HL-60 (cell line): Measurements from ENCODE around the gene POLK.

Experiments
- DNase-seq, 2 experiments: peaks; one replicate each; pipeline ENCODE4 v3.0.0-alpha.2; 2010 to 2020; ENCODE audit warnings: low read depth in 1 of 2, low spot score in 1 of 2
- H3K27ac ChIP-seq: fragments of 250-450 bp; sonication (Bioruptor Pico); replicated peaks from 2 replicates; pipeline ENCODE4 v1.5.1; 2020; ENCODE audit warnings: mild to moderate bottlenecking, moderate library complexity
- H3K27me3 ChIP-seq: fragments of 250-450 bp; sonication (Bioruptor Pico); 2 replicates; pipeline ENCODE4 v1.5.1; 2021; ENCODE audit warnings: mild to moderate bottlenecking, moderate library complexity; ENCODE audit not compliant: insufficient read depth, poor library complexity, severe bottlenecking
- H3K4me3 ChIP-seq: replicated peaks from 2 replicates; pipeline ENCODE4 v1.5.1; 2011; ENCODE audit warnings: mild to moderate bottlenecking, control low read depth, low read length; ENCODE audit not compliant: insufficient read depth
- CTCF ChIP-seq: IDR thresholded peaks from one replicate; pipeline ENCODE4 v1.5.1; 2011; ENCODE audit warnings: low read length, control low read depth, inconsistent platforms; ENCODE audit not compliant: insufficient read depth
- GABPA ChIP-seq: IDR thresholded peaks from 2 replicates; pipeline ENCODE4 v1.6.1; 2012; ENCODE audit warnings: low read depth
- POLR2AphosphoS5 ChIP-seq: IDR thresholded peaks from 2 replicates; pipeline ENCODE4 v1.6.1; 2012; ENCODE audit warnings: low read depth
- REST ChIP-seq: IDR thresholded peaks from 2 replicates; pipeline ENCODE4 v1.6.1; 2012; ENCODE audit warnings: low read depth; ENCODE audit not compliant: insufficient replicate concordance
- SPI1 ChIP-seq: IDR thresholded peaks from 2 replicates; pipeline ENCODE4 v1.6.1; 2012; ENCODE audit warnings: low read depth, mild to moderate bottlenecking, borderline replicate concordance

The POLK gene

GRCh38 chr5:75513841-75514240, 2.1 kb downstream of the POLK start:
- no peak for TF ChIP-seq REST
- no peak for TF ChIP-seq CTCF
- no peak for TF ChIP-seq GABPA
- TF ChIP-seq SPI1: no peak
- TF ChIP-seq POLR2AphosphoS5: no peak
- Histone ChIP-seq H3K27me3 (no peaks in the 10 kb centered on the region), H3K27ac (no peak overlapping the region), H3K4me3 (no peak overlapping the region)
- no peak for DNase-seq

GRCh38 chr5:75514323-75514722, 2.6 kb downstream of the POLK start:
- TF ChIP-seq GABPA (no peak), CTCF (no peak), POLR2AphosphoS5 (no peak), SPI1 (no peak)
- no peaks in the 10 kb centered on the region for H3K27me3 ChIP-seq
- no peak overlapping the region for H3K27ac ChIP-seq
- H3K4me3 ChIP-seq: no peak overlapping the region
- DNase-seq: no peak

GRCh38 chr5:75519761-75520160, 8.1 kb downstream of the POLK start:
- no peak for DNase-seq
- no peaks in the 10 kb centered on the region for H3K27me3 ChIP-seq
- no peak overlapping the region for H3K27ac ChIP-seq
- no peak overlapping the region for H3K4me3 ChIP-seq
- TF ChIP-seq GABPA (no peak), REST (no peak), CTCF (no peak), POLR2AphosphoS5 (no peak), SPI1 (no peak)

- Histone ChIP-seq H3K27me3 (no peaks in the 10 kb centered on the region), H3K27ac (no peak overlapping the region), H3K4me3 (no peak overlapping the region)
- no peak for TF ChIP-seq REST
- TF ChIP-seq GABPA: no peak
- no peak for TF ChIP-seq POLR2AphosphoS5
- TF ChIP-seq CTCF: no peak
- TF ChIP-seq SPI1: no peak
- no peak for DNase-seq
Observed at GRCh38 chr5:75521195-75521594, 9.5 kb downstream of the POLK start.
